ENCODE data around the gene IL3.

The IL3 gene

GRCh38 chr5:132060501-132061161, at the start of gene IL3:
Gene IL3, plus strand, starts transcription at chr5:132060655. Its CDS starts 52 bp downstream, at chr5:132060707.
- no peak within 1 kb of the TSS for H3K4me3 Mint-ChIP-seq
- H3K4me1 Mint-ChIP-seq = peaks cover 27 to 57% of the 10 kb centered on the region in 2 donors
- no peaks in the 10 kb centered on the region for H3K9me3 Mint-ChIP-seq
- peak within 1 kb of the TSS; percentile 9 for H3K27ac Mint-ChIP-seq
- peaks cover 0 to 16% of the 10 kb centered on the region in 2 donors for H3K27me3 Mint-ChIP-seq
- DNase-seq (no peak), ATAC-seq (replicated peaks) (no peak)
- no peaks in the 10 kb centered on the region for H3K36me3 Mint-ChIP-seq

GRCh38 chr5:132010989-132011621, 49.4 kb upstream of the IL3 start:
- H3K4me3 Mint-ChIP-seq = peak overlapping the region; percentile 79 to 80
- DNase-seq = no peak
- peaks cover 18 to 29% of the 10 kb centered on the region in 2 donors for H3K4me1 Mint-ChIP-seq
- ATAC-seq (replicated peaks) = no peak
- peaks cover 43 to 63% of the 10 kb centered on the region in 2 donors for H3K27me3 Mint-ChIP-seq
- H3K27ac Mint-ChIP-seq = peak overlapping the region; percentile 79
- peaks cover 0 to 2% of the 10 kb centered on the region in 2 donors for H3K36me3 Mint-ChIP-seq
- H3K9me3 Mint-ChIP-seq = no peaks in the 10 kb centered on the region

- H3K36me3 Mint-ChIP-seq = peaks cover 0 to 2% of the 10 kb centered on the region in 2 donors
- H3K27me3 Mint-ChIP-seq = peaks cover 49 to 70% of the 10 kb centered on the region in 2 donors
- H3K4me1 Mint-ChIP-seq = peaks cover 19 to 29% of the 10 kb centered on the region in 2 donors
- H3K4me3 Mint-ChIP-seq = peak within 1 kb of the TSS; percentile 79 to 80
- peak within 1 kb of the TSS; percentile 79 for H3K27ac Mint-ChIP-seq
- H3K9me3 Mint-ChIP-seq = no peaks in the 10 kb centered on the region
- ATAC-seq (replicated peaks) (peak; percentile 24 to 31), DNase-seq (peak; percentile 7)
Measured at GRCh38 chr5:132011622-132012343, 48.7 kb upstream of the IL3 start, which contains the start of gene ACSL6. Gene ACSL6, minus strand, starts transcription at chr5:132011658. Its CDS starts 105 bp downstream, at chr5:132011553.

- Mint-ChIP-seq H3K4me1 (peaks cover 17 to 27% of the 10 kb centered on the region in 2 donors), H3K9me3 (no peaks in the 10 kb centered on the region), H3K27ac (no peak overlapping the region), H3K27me3 (peaks cover 57 to 77% of the 10 kb centered on the region in 2 donors), H3K36me3 (peaks cover 0 to 2% of the 10 kb centered on the region in 2 donors), H3K4me3 (peak overlapping the region in 1 of 2 donors; percentile 1)
- ATAC-seq (replicated peaks) = no peak
- DNase-seq = no peak
Measured at GRCh38 chr5:132012371-132013005, 48.0 kb upstream of the IL3 start.

GRCh38 chr5:132013006-132013689, 47.3 kb upstream of the IL3 start:
- Mint-ChIP-seq H3K27me3 (peaks cover 63 to 84% of the 10 kb centered on the region in 2 donors), H3K9me3 (no peaks in the 10 kb centered on the region)
- no peak for DNase-seq

GRCh38 chr5:132013711-132014110, 46.7 kb upstream of the IL3 start:
- H3K36me3 Mint-ChIP-seq = peaks cover 0 to 2% of the 10 kb centered on the region in 2 donors
- ATAC-seq (replicated peaks) = no peak
- H3K4me1 Mint-ChIP-seq = peaks cover 14 to 28% of the 10 kb centered on the region in 2 donors
- H3K27ac Mint-ChIP-seq = no peak overlapping the region
- peaks cover 58 to 80% of the 10 kb centered on the region in 2 donors for H3K27me3 Mint-ChIP-seq
- no peak overlapping the region for H3K4me3 Mint-ChIP-seq
- DNase-seq = no peak
- H3K9me3 Mint-ChIP-seq = no peaks in the 10 kb centered on the region

More at GRCh38 chr5:132013006-132013689, 47.3 kb upstream of the IL3 start:
- Mint-ChIP-seq H3K36me3 (peaks cover 0 to 2% of the 10 kb centered on the region in 2 donors), H3K4me3 (no peak overlapping the region), H3K4me1 (peaks cover 14 to 27% of the 10 kb centered on the region in 2 donors), H3K27ac (no peak overlapping the region)
- no peak for ATAC-seq (replicated peaks)

GRCh38 chr5:132016721-132017250, 43.7 kb upstream of the IL3 start:
- Mint-ChIP-seq H3K9me3 (no peaks in the 10 kb centered on the region), H3K4me1 (peaks cover 18 to 30% of the 10 kb centered on the region in 2 donors), H3K27me3 (peaks cover 44 to 63% of the 10 kb centered on the region in 2 donors), H3K36me3 (peaks cover 0 to 2% of the 10 kb centered on the region in 2 donors), H3K4me3 (no peak overlapping the region), H3K27ac (no peak overlapping the region)
- no peak for DNase-seq
- ATAC-seq (replicated peaks) = no peak

GRCh38 chr5:132017316-132017715, 43.1 kb upstream of the IL3 start:
- Mint-ChIP-seq H3K27me3 (peaks cover 40 to 59% of the 10 kb centered on the region in 2 donors), H3K4me3 (no peak overlapping the region), H3K36me3 (peaks cover 0 to 2% of the 10 kb centered on the region in 2 donors), H3K9me3 (no peaks in the 10 kb centered on the region), H3K4me1 (peaks cover 13 to 26% of the 10 kb centered on the region in 2 donors), H3K27ac (no peak overlapping the region)
- DNase-seq = no peak
- ATAC-seq (replicated peaks) = no peak

- H3K36me3 Mint-ChIP-seq = peaks cover 0 to 2% of the 10 kb centered on the region in 2 donors
- no peak overlapping the region for H3K4me3 Mint-ChIP-seq
- no peak for DNase-seq
- H3K27me3 Mint-ChIP-seq = peaks cover 35 to 57% of the 10 kb centered on the region in 2 donors
- peaks cover 16 to 30% of the 10 kb centered on the region in 2 donors for H3K4me1 Mint-ChIP-seq
- no peak overlapping the region for H3K27ac Mint-ChIP-seq
- ATAC-seq (replicated peaks) = no peak
- H3K9me3 Mint-ChIP-seq = no peaks in the 10 kb centered on the region
Measured at GRCh38 chr5:132017738-132018625, 42.5 kb upstream of the IL3 start.

- DNase-seq (no peak), ATAC-seq (replicated peaks) (peak; percentile 35 to 45)
- H3K36me3 Mint-ChIP-seq = no peaks in the 10 kb centered on the region
- H3K27me3 Mint-ChIP-seq = peaks cover 33 to 54% of the 10 kb centered on the region in 2 donors
- H3K9me3 Mint-ChIP-seq = no peaks in the 10 kb centered on the region
- peaks cover 18 to 35% of the 10 kb centered on the region in 2 donors for H3K4me1 Mint-ChIP-seq
- no peak overlapping the region for H3K4me3 Mint-ChIP-seq
- H3K27ac Mint-ChIP-seq = no peak overlapping the region
Measured at GRCh38 chr5:132019337-132019736, 41.1 kb upstream of the IL3 start.

- H3K36me3 Mint-ChIP-seq = no peaks in the 10 kb centered on the region
- no peaks in the 10 kb centered on the region for H3K9me3 Mint-ChIP-seq
- peaks cover 33 to 53% of the 10 kb centered on the region in 2 donors for H3K27me3 Mint-ChIP-seq
- H3K4me1 Mint-ChIP-seq = peaks cover 18 to 35% of the 10 kb centered on the region in 2 donors
- peak overlapping the region in 1 of 2 donors; percentile 47 for H3K4me3 Mint-ChIP-seq
- peak overlapping the region; percentile 86 for H3K27ac Mint-ChIP-seq
- DNase-seq (peak; percentile 66), ATAC-seq (replicated peaks) (peak; percentile 90 to 92)
Measured at GRCh38 chr5:132019857-132020555, 40.4 kb upstream of the IL3 start.

Measured in stimulated activated naive B cell treated with anti-CD40 and anti-IgM and Interleukin-4, amounts not matched to agents 10 μg/mL and 1 μg/mL and 100 μg/mL, for 72 hours (primary cell).